Transverse colon (tissue), 4 donors: ENCODE data around the gene GNB4. TPM values are rescaled to one million over a fixed set of nuclear protein-coding genes. Genes with fewer than 3 reads are reported as not detected.

Experiments used
- DNase-seq: peaks from one replicate; pipeline ENCODE4 v3.0.0-alpha.2; 2019
- H3K27ac ChIP-seq, 4 donors: fragments of 200-600 bp; sonication (generic); 2 replicates each; pipeline ENCODE4 v1.5.1; 2016 to 2018; ENCODE audit warnings: inconsistent platforms in 4 of 4
- H3K27me3 ChIP-seq: fragments of 200-600 bp; sonication (generic); 2 replicates; pipeline ENCODE4 v1.5.1; 2017; ENCODE audit warnings: inconsistent platforms
- H3K36me3 ChIP-seq, 4 donors: fragments of 200-600 bp; sonication (generic); 2 replicates each; pipeline ENCODE4 v1.5.1; 2017 to 2019; ENCODE audit warnings: inconsistent platforms in 4 of 4
- H3K4me1 ChIP-seq, 4 donors: fragments of 200-600 bp; sonication (generic); 2 replicates each; pipeline ENCODE4 v1.5.1; 2017 to 2020; ENCODE audit warnings: inconsistent platforms in 4 of 4
- H3K4me3 ChIP-seq, 4 donors: fragments of 200-600 bp; sonication (generic); 1 replicate in 1 of 4; 2 replicates in 3 of 4; pipeline versions ENCODE4 v1.5.1 to v1.6.1; 2017 to 2019; ENCODE audit warnings: inconsistent platforms in 4 of 4
- H3K9me3 ChIP-seq, 2 donors: fragments of 200-600 bp; sonication (generic); 2 replicates each; pipeline ENCODE4 v1.5.1; 2017 to 2019; ENCODE audit warnings: inconsistent platforms in 2 of 2
- EP300 ChIP-seq: sonication (generic); formaldehyde crosslinking; IDR thresholded peaks from one replicate; pipeline ENCODE4 v1.6.1; 2017; ENCODE audit warnings: antibody characterized with exemption, low read depth
- POLR2A ChIP-seq: fragments of 450-650 bp; IDR thresholded peaks from one replicate; pipeline ENCODE4 v1.6.1; 2016; ENCODE audit warnings: antibody characterized with exemption, mild to moderate bottlenecking, moderate library complexity
- POLR2AphosphoS5 ChIP-seq, 3 donors: sonication (generic); formaldehyde crosslinking; IDR thresholded peaks; one replicate each; pipeline ENCODE4 v1.6.1; 2016; ENCODE audit warnings: antibody characterized with exemption in 3 of 3
- WGBS, 2 donors: methylation state at CpG; one replicate each; pipeline ENCODE4 v1.1.5; 2018; ENCODE audit warnings: low coverage in 1 of 2; 5-methylcytosine and 5-hydroxymethylcytosine counted together
- in situ Hi-C, 4 donors: fragments of 200-750 bp; cut with MboI; loops; one replicate each; pipeline versions ENCODE4 v1.15.0 to v1.15.1; 2017; ENCODE audit warnings: low sequenced_read_pairs in 3 of 4, low pct_ligation_motif_present in 1 of 4, low pct_unique_long_range_greater_than_20kb in 1 of 4
- intact Hi-C: fragments of 100-400 bp; cut with DNase I; formaldehyde crosslinking; loops from one replicate; pipeline ENCODE4 v1.15.1; 2023; ENCODE audit warnings: low total_unique reads
- total RNA-seq, 4 donors: library from RNA; depleted of rRNA; stranded (reverse); fragments of >200 nt; gene quantifications; one replicate each; pipeline ENCODE4 v1.1.0, GENCODE V29; 2016
- TF ChIP-seq, protein P1 (sequence below), 5 experiments: fragments of 200-600 bp in 3 of 5; fragments of 450-650 bp in 2 of 5; sonication (generic) in 3 of 5; IDR thresholded peaks; 1 replicate in 2 of 5; 2 replicates in 3 of 5; pipeline ENCODE4 v1.5.1; 2016 to 2017; ENCODE audit warnings: antibody characterized with exemption in 5 of 5, inconsistent platforms in 3 of 5, mild to moderate bottlenecking in 2 of 5, moderate library complexity in 1 of 5

The GNB4 gene
- total RNA-seq, 4 donors from 2014 or later, result 9.0 to 11.6 (median 10.2) TPM

DNA sequence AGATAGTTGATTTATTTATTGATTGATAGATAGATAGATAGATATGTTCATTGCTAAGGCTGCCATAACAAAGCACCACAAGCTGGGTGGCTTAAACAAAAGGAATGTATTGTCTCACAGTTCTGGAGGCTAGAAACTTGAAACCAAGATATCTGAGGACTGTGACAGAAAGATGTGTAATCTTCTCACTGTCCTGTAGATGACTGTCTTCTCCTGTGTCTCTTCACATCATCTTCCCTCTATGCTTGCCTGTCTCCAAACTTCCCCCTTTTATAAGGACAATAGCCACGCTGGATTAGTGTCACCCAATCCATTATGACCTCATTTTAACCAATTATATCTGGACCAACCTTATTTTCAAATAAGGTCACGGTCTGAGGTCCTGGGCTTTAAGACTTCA is 40.9 kb downstream of the GNB4 start:
- Histone ChIP-seq H3K9me3 (no peaks in the 10 kb centered on the region), H3K4me3 (no peak overlapping the region), H3K4me1 (no peaks in the 10 kb centered on the region), H3K36me3 (peaks cover 0 to 2% (median 0%) of the 10 kb centered on the region in 4 donors), H3K27me3 (no peaks in the 10 kb centered on the region), H3K27ac (no peak overlapping the region)
- in situ Hi-C loops, result loop anchor here in 1 of 4 donors (25.0 kb wide), 1 partner anchor 152 kb away; the partner anchor contains the start of gene ACTL6A
- intact Hi-C loops, result no loop called here
- no peak for DNase-seq
- 75 to 90% methylated on average over 2 of the region's 2 CpGs for WGBS, 2 donors
- TF ChIP-seq POLR2A (no peak), EP300 (no peak), POLR2AphosphoS5 (IDR thresholded peaks at IDR 0.05) (no peak)
- TF ChIP-seq, protein P1, sequence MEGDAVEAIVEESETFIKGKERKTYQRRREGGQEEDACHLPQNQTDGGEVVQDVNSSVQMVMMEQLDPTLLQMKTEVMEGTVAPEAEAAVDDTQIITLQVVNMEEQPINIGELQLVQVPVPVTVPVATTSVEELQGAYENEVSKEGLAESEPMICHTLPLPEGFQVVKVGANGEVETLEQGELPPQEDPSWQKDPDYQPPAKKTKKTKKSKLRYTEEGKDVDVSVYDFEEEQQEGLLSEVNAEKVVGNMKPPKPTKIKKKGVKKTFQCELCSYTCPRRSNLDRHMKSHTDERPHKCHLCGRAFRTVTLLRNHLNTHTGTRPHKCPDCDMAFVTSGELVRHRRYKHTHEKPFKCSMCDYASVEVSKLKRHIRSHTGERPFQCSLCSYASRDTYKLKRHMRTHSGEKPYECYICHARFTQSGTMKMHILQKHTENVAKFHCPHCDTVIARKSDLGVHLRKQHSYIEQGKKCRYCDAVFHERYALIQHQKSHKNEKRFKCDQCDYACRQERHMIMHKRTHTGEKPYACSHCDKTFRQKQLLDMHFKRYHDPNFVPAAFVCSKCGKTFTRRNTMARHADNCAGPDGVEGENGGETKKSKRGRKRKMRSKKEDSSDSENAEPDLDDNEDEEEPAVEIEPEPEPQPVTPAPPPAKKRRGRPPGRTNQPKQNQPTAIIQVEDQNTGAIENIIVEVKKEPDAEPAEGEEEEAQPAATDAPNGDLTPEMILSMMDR (IDR thresholded peaks at IDR 0.05), result no peak

DNA sequence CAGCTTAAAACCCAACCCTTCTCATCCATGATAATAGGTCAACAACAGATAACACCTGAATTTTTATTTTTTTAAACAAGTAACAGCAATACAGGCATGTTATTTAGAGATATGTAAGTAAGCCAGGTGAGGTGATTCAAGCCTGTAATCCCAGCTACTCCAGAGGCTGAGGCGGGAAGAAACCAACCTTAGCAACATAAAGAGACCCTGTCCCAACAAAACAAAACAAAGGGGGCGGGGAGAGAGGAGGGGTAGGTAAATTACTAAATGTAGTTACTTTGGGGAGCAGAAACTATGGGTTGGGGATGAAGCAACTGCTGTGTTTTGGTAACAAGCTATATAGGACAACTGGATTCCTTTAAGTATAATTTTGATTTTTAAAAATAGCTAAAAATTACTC is 47.0 kb downstream of the GNB4 start:
- Histone ChIP-seq H3K4me3 (no peak overlapping the region), H3K4me1 (no peaks in the 10 kb centered on the region), H3K27ac (no peak overlapping the region), H3K36me3 (peaks cover 0 to 10% (median 0%) of the 10 kb centered on the region in 4 donors), H3K9me3 (no peaks in the 10 kb centered on the region), H3K27me3 (no peaks in the 10 kb centered on the region)
- DNase-seq, result no peak
- TF ChIP-seq POLR2A (no peak), POLR2AphosphoS5 (IDR thresholded peaks at IDR 0.05) (no peak), EP300 (no peak)
- TF ChIP-seq, protein P1 (IDR thresholded peaks at IDR 0.05), result no peak
- intact Hi-C loops (no loop called here), in situ Hi-C loops (loop anchor here in 1 of 4 donors (25.0 kb wide), 1 partner anchor 158 kb away; the partner anchor contains the start of gene ACTL6A)
- 99% methylated on average over 2 of the region's 2 CpGs; no CpG with 5 or more reads in 1 of the 2 donors for WGBS, 2 donors

DNA sequence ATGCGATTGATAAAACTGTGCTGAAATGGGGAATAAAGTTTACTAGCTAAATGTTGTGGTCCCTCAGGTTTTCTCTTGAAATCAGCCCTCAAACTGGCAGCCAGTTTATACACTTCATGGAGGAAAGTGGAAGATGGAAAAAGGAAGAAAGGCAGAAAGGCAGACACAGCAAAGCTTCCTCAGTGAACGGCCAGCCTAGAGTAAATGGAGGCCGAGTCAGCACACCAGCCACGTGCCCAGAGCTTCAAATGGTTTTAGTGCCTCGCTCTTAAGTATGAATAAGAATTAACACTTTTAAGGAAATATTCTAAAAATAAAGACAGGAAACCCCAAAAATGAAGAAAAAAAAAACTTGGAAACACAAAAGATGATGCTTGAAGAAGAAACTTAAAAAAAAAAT is 48.3 kb downstream of the GNB4 start:
- no peaks in the 10 kb centered on the region for H3K4me1 ChIP-seq
- in situ Hi-C loops, result loop anchor here in 1 of 4 donors (25.0 kb wide), 1 partner anchor 159 kb away; the partner anchor contains the start of gene ACTL6A
- intact Hi-C loops, result no loop called here

DNA sequence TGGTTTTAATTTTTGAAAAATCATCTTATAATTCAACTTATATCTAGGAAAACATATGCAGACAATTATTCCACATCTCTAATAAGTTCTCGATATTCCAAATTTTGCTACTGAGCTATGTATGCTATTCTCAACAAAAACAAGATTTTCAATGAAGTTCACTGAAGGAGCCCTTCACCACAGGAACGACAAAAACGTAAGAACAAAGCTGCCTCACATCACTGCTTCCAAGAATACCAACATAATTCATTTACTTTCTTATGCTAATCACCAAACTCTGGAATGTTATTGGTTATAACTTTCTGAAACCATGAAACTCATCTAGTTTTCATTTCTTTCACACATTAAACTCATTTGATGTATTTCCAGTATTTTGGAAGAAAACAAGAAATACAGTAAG is 49.7 kb downstream of the GNB4 start:
- peaks cover 0 to 14% (median 0%) of the 10 kb centered on the region in 4 donors for H3K36me3 ChIP-seq
- no peak for TF ChIP-seq POLR2A
- TF ChIP-seq, protein P1 (IDR thresholded peaks at IDR 0.05), result no peak
- no peak for TF ChIP-seq EP300
- TF ChIP-seq POLR2AphosphoS5 (IDR thresholded peaks at IDR 0.05), result no peak
- H3K27ac ChIP-seq, result no peak overlapping the region
- in situ Hi-C loops, result loop anchor here in 1 of 4 donors (25.0 kb wide), 1 partner anchor 161 kb away; the partner anchor contains the start of gene ACTL6A
- H3K4me1 ChIP-seq, result no peaks in the 10 kb centered on the region
- WGBS, 2 donors, result 93 to 96% methylated on average over 3 of the region's 3 CpGs
- intact Hi-C loops, result no loop called here
- no peaks in the 10 kb centered on the region for H3K9me3 ChIP-seq
- no peak for DNase-seq
- H3K27me3 ChIP-seq, result no peaks in the 10 kb centered on the region
- no peak overlapping the region for H3K4me3 ChIP-seq

More for the DNA sequence above, 48.3 kb downstream of the GNB4 start:
- Histone ChIP-seq H3K4me3 (no peak overlapping the region), H3K27me3 (no peaks in the 10 kb centered on the region), H3K9me3 (no peaks in the 10 kb centered on the region), H3K36me3 (peaks cover 0 to 10% (median 0%) of the 10 kb centered on the region in 4 donors), H3K27ac (no peak overlapping the region)
- WGBS, 2 donors, result 73 to 78% methylated on average over 5 of the region's 5 CpGs
- TF ChIP-seq, protein P1 (IDR thresholded peaks at IDR 0.05), result no peak
- TF ChIP-seq POLR2AphosphoS5 (IDR thresholded peaks at IDR 0.05) (no peak), EP300 (no peak), POLR2A (no peak)
- no peak for DNase-seq
